ENCODE measurements around the gene ADORA2A. TPM values are rescaled to one million over a fixed set of nuclear protein-coding genes. Genes with fewer than 3 reads are reported as not detected.

The ADORA2A gene
- total RNA-seq, 1 experiment from 2014 or later, result 3.4 TPM

GRCh38 chr22:24393848-24394247 is 33.6 kb upstream of the ADORA2A start:
- Histone ChIP-seq H3K27ac (no peak overlapping the region), H3K9me3 (replicated peaks) (no peaks in the 10 kb centered on the region), H3K36me3 (peaks cover 31% of the 10 kb centered on the region), H3K4me1 (replicated peaks) (peaks cover 32% of the 10 kb centered on the region), H3K4me3 (no peak overlapping the region), H3K27me3 (replicated peaks) (no peaks in the 10 kb centered on the region)
- DNase-seq (ENCODE audit: low read depth in 1 of 2, low spot score in 2 of 2), result no peak

GRCh38 chr22:24394254-24394653 is 33.1 kb upstream of the ADORA2A start:
- no peak for DNase-seq (ENCODE audit: low read depth in 1 of 2, low spot score in 2 of 2)
- Histone ChIP-seq H3K4me3 (no peak overlapping the region), H3K36me3 (peaks cover 31% of the 10 kb centered on the region), H3K27me3 (replicated peaks) (no peaks in the 10 kb centered on the region), H3K9me3 (replicated peaks) (no peaks in the 10 kb centered on the region), H3K4me1 (replicated peaks) (peaks cover 32% of the 10 kb centered on the region), H3K27ac (no peak overlapping the region)

- peaks cover 35% of the 10 kb centered on the region for H3K36me3 ChIP-seq
- H3K27me3 ChIP-seq (replicated peaks), result no peaks in the 10 kb centered on the region
- H3K4me1 ChIP-seq (replicated peaks), result peaks cover 48% of the 10 kb centered on the region
- H3K27ac ChIP-seq, result no peak overlapping the region
- DNase-seq (ENCODE audit: low read depth in 1 of 2, low spot score in 2 of 2), result peak in 1 of 2 experiments; percentile 24
- H3K4me3 ChIP-seq, result no peak overlapping the region
- no peaks in the 10 kb centered on the region for H3K9me3 ChIP-seq (replicated peaks)
Observed at GRCh38 chr22:24398409-24398808, 29.0 kb upstream of the ADORA2A start.

GRCh38 chr22:24400034-24400725 is 27.2 kb upstream of the ADORA2A start:
- H3K36me3 ChIP-seq, result peaks cover 53% of the 10 kb centered on the region
- no peaks in the 10 kb centered on the region for H3K9me3 ChIP-seq (replicated peaks)
- no peaks in the 10 kb centered on the region for H3K27me3 ChIP-seq (replicated peaks)
- H3K4me1 ChIP-seq (replicated peaks), result peaks cover 51% of the 10 kb centered on the region
- no peak overlapping the region for H3K4me3 ChIP-seq
- no peak overlapping the region for H3K27ac ChIP-seq
- DNase-seq (ENCODE audit: low read depth in 1 of 2, low spot score in 2 of 2), result peak in 1 of 2 experiments; percentile 8

- Histone ChIP-seq H3K36me3 (peaks cover 55% of the 10 kb centered on the region), H3K4me3 (no peak overlapping the region), H3K27me3 (replicated peaks) (no peaks in the 10 kb centered on the region), H3K27ac (peak overlapping the region; percentile 24; the same call in 1 of the 2 replicates), H3K9me3 (replicated peaks) (no peaks in the 10 kb centered on the region), H3K4me1 (replicated peaks) (peaks cover 51% of the 10 kb centered on the region)
- DNase-seq (ENCODE audit: low read depth in 1 of 2, low spot score in 2 of 2), result peak; percentile 20 to 45
Observed at GRCh38 chr22:24400726-24401596, 26.4 kb upstream of the ADORA2A start.

- H3K9me3 ChIP-seq (replicated peaks), result no peaks in the 10 kb centered on the region
- H3K4me3 ChIP-seq, result no peak overlapping the region
- peaks cover 51% of the 10 kb centered on the region for H3K4me1 ChIP-seq (replicated peaks)
- no peaks in the 10 kb centered on the region for H3K27me3 ChIP-seq (replicated peaks)
- peaks cover 52% of the 10 kb centered on the region for H3K36me3 ChIP-seq
- peak in 1 of 2 experiments; percentile 20 for DNase-seq (ENCODE audit: low read depth in 1 of 2, low spot score in 2 of 2)
- no peak overlapping the region for H3K27ac ChIP-seq
Observed at GRCh38 chr22:24401931-24402367, 25.4 kb upstream of the ADORA2A start.

- peaks cover 51% of the 10 kb centered on the region for H3K4me1 ChIP-seq (replicated peaks)
- peak; percentile 83 to 89 for DNase-seq (ENCODE audit: low read depth in 1 of 2, low spot score in 2 of 2)
- H3K9me3 ChIP-seq (replicated peaks), result no peaks in the 10 kb centered on the region
- peak overlapping the region; percentile 33; the same call in 1 of the 2 replicates for H3K27ac ChIP-seq
- peaks cover 54% of the 10 kb centered on the region for H3K36me3 ChIP-seq
- H3K27me3 ChIP-seq (replicated peaks), result no peaks in the 10 kb centered on the region
- no peak overlapping the region for H3K4me3 ChIP-seq
Observed at GRCh38 chr22:24402460-24403192, 24.8 kb upstream of the ADORA2A start.

- H3K4me3 ChIP-seq, result no peak overlapping the region
- H3K27me3 ChIP-seq (replicated peaks), result no peaks in the 10 kb centered on the region
- peaks cover 44% of the 10 kb centered on the region for H3K4me1 ChIP-seq (replicated peaks)
- no peaks in the 10 kb centered on the region for H3K9me3 ChIP-seq (replicated peaks)
- DNase-seq (ENCODE audit: low read depth in 1 of 2, low spot score in 2 of 2), result no peak
- no peak overlapping the region for H3K27ac ChIP-seq
- H3K36me3 ChIP-seq, result peaks cover 50% of the 10 kb centered on the region
Observed at GRCh38 chr22:24403346-24403745, 24.1 kb upstream of the ADORA2A start.

GRCh38 chr22:24404561-24405275 is 22.7 kb upstream of the ADORA2A start:
- Histone ChIP-seq H3K9me3 (replicated peaks) (no peaks in the 10 kb centered on the region), H3K4me1 (replicated peaks) (peaks cover 40% of the 10 kb centered on the region), H3K27me3 (replicated peaks) (no peaks in the 10 kb centered on the region), H3K27ac (no peak overlapping the region), H3K4me3 (no peak overlapping the region), H3K36me3 (peaks cover 53% of the 10 kb centered on the region)
- DNase-seq (ENCODE audit: low read depth in 1 of 2, low spot score in 2 of 2), result peak in 1 of 2 experiments; percentile 28

- peaks cover 40% of the 10 kb centered on the region for H3K4me1 ChIP-seq (replicated peaks)
- no peaks in the 10 kb centered on the region for H3K9me3 ChIP-seq (replicated peaks)
- no peaks in the 10 kb centered on the region for H3K27me3 ChIP-seq (replicated peaks)
- peaks cover 54% of the 10 kb centered on the region for H3K36me3 ChIP-seq
- no peak overlapping the region for H3K27ac ChIP-seq
- H3K4me3 ChIP-seq, result no peak overlapping the region
- no peak for DNase-seq (ENCODE audit: low read depth in 1 of 2, low spot score in 2 of 2)
Observed at GRCh38 chr22:24405631-24406321, 21.6 kb upstream of the ADORA2A start.

GRCh38 chr22:24406322-24407277 is 20.8 kb upstream of the ADORA2A start:
- no peaks in the 10 kb centered on the region for H3K27me3 ChIP-seq (replicated peaks)
- peaks cover 54% of the 10 kb centered on the region for H3K36me3 ChIP-seq
- no peak overlapping the region for H3K27ac ChIP-seq
- H3K4me1 ChIP-seq (replicated peaks), result peaks cover 32% of the 10 kb centered on the region
- DNase-seq (ENCODE audit: low read depth in 1 of 2, low spot score in 2 of 2), result peak in 1 of 2 experiments; percentile 39
- H3K4me3 ChIP-seq, result no peak overlapping the region
- H3K9me3 ChIP-seq (replicated peaks), result no peaks in the 10 kb centered on the region

- H3K9me3 ChIP-seq (replicated peaks), result no peaks in the 10 kb centered on the region
- H3K36me3 ChIP-seq, result peaks cover 53% of the 10 kb centered on the region
- DNase-seq (ENCODE audit: low read depth in 1 of 2, low spot score in 2 of 2), result peak in 1 of 2 experiments; percentile 41
- H3K4me3 ChIP-seq, result no peak overlapping the region
- H3K4me1 ChIP-seq (replicated peaks), result peaks cover 25% of the 10 kb centered on the region
- no peaks in the 10 kb centered on the region for H3K27me3 ChIP-seq (replicated peaks)
- H3K27ac ChIP-seq, result no peak overlapping the region
Observed at GRCh38 chr22:24407278-24407665, 20.1 kb upstream of the ADORA2A start.

Measured in SJSA1 (cell line).